Stimulated activated CD4-positive, alpha-beta T cell treated with anti-CD3 and anti-CD28 coated beads, Interleukin-15, amount 100 ng/mL, for 1 hour (primary cell): ENCODE results near the gene MYBL2.

ENCODE experiments used
- DNase-seq, 2 donors: peaks; one replicate each; pipeline ENCODE4 v3.0.0-alpha.2; 2020; ENCODE audit warnings: low read depth in 1 of 2, low spot score in 1 of 2

MYBL2 gene

GRCh38 chr20:43721429-43722152 is 54.7 kb downstream of the MYBL2 start:
- DNase-seq, result no peak

GRCh38 chr20:43722153-43722505 is 55.2 kb downstream of the MYBL2 start:
- peak in 1 of 2 donors; percentile 30 for DNase-seq

GRCh38 chr20:43723186-43723585 is 56.3 kb downstream of the MYBL2 start:
- no peak for DNase-seq

GRCh38 chr20:43723735-43724134 is 56.8 kb downstream of the MYBL2 start:
- DNase-seq, result no peak

- DNase-seq, result no peak
These were observed 57.5 kb downstream of the MYBL2 start for GRCh38 chr20:43724383-43724782.

GRCh38 chr20:43725666-43726065 is 58.8 kb downstream of the MYBL2 start:
- DNase-seq, result no peak

- no peak for DNase-seq
These were observed 59.4 kb downstream of the MYBL2 start for GRCh38 chr20:43726333-43726732.

- no peak for DNase-seq
These were observed 60.0 kb downstream of the MYBL2 start, which contains the start of gene GTSF1L for GRCh38 chr20:43726811-43727338. Gene GTSF1L (minus strand): TSS chr20:43727002. CDS start chr20:43726694, 308 bp downstream.

- DNase-seq, result no peak
These were observed 61.2 kb downstream of the MYBL2 start for GRCh38 chr20:43727980-43728590.

- DNase-seq, result no peak
These were observed 61.9 kb downstream of the MYBL2 start for GRCh38 chr20:43728686-43729255.

- DNase-seq, result no peak
These were observed 64.6 kb downstream of the MYBL2 start for GRCh38 chr20:43731469-43731868.

GRCh38 chr20:43731927-43732326 is 65.0 kb downstream of the MYBL2 start:
- DNase-seq, result no peak

GRCh38 chr20:43736588-43737158 is 69.8 kb downstream of the MYBL2 start:
- DNase-seq, result no peak

- DNase-seq, result no peak
These were observed 71.0 kb downstream of the MYBL2 start for GRCh38 chr20:43737925-43738324.

- no peak for DNase-seq
These were observed 72.3 kb downstream of the MYBL2 start for GRCh38 chr20:43739148-43739749.

- no peak for DNase-seq
These were observed 73.7 kb downstream of the MYBL2 start for GRCh38 chr20:43740642-43741041.

- DNase-seq, result no peak
These were observed 77.3 kb downstream of the MYBL2 start for GRCh38 chr20:43744151-43744611.

GRCh38 chr20:43744966-43745730 is 78.2 kb downstream of the MYBL2 start:
- no peak for DNase-seq

- DNase-seq, result no peak
These were observed 79.6 kb downstream of the MYBL2 start for GRCh38 chr20:43746344-43747137.

GRCh38 chr20:43748274-43748673 is 81.4 kb downstream of the MYBL2 start:
- no peak for DNase-seq
